Activated naive CD4-positive, alpha-beta T cell treated with anti-CD3 and anti-CD28 coated beads, Interleukin-2, amount 50 U/mL, for 16 hours (primary cell): ENCODE results near the gene TM4SF1.

Experiments used
- DNase-seq: peaks from one replicate; pipeline ENCODE4 v3.0.0-alpha.2; 2020

TM4SF1 gene

DNA sequence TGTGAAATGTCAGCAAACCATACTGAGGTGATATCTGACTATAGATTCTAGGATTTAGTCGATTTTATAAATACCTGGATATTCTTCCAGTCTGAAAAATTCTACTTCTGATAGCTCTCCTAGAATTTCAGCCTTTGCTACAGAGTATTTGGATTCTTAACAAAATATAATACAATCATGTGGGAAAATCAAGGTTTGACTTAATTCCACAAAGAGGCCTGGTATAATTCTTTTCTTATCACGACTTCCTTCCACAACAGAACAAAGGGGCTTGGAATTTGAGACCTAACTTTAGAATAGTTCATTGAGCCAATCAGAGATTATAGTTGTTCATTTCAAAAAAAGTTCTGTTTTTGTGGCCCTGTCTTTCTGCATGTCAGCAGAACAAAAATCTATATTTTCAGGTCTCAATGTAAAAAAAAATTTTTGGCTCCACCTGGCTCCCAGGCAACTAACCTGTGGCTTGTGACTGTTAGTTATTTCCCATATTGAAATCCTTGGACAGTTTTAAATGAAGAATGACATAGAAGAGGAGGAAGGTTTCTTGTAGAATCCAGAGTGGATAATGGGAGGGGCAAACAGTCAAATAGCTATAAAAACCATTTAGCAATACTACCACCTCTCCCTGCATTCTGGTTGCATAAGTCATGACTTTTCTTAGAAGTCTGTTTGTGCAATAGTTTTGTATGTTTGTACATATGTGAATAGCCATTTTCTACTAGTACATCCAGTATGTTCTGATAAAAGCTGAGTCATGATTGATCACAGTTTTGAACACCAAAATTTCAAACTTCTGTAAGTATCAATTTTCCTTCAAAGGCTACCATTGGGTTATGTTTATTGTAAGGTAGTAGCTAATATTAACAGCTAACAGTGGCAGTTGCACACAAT is 4.0 kb downstream of the TM4SF1 start:
- no peak for DNase-seq

DNA sequence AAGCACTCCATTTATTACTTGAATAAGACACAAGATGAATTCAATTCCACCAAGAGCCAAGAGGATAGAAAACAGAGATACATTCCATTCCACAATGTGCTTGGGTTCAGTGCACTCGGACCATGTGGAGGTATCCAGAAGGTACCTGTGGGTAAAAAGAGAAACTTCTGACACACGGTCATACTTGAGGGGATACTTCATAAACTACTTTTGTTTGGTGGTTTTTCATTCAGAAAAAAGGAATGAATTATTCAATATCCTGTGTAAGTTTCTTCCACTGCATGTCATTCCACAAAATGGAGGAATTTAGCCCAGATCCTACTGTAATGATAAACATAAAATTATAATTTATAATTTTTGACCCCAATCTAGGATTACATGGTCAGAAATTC is 5.7 kb downstream of the TM4SF1 start:
- DNase-seq = no peak

DNA sequence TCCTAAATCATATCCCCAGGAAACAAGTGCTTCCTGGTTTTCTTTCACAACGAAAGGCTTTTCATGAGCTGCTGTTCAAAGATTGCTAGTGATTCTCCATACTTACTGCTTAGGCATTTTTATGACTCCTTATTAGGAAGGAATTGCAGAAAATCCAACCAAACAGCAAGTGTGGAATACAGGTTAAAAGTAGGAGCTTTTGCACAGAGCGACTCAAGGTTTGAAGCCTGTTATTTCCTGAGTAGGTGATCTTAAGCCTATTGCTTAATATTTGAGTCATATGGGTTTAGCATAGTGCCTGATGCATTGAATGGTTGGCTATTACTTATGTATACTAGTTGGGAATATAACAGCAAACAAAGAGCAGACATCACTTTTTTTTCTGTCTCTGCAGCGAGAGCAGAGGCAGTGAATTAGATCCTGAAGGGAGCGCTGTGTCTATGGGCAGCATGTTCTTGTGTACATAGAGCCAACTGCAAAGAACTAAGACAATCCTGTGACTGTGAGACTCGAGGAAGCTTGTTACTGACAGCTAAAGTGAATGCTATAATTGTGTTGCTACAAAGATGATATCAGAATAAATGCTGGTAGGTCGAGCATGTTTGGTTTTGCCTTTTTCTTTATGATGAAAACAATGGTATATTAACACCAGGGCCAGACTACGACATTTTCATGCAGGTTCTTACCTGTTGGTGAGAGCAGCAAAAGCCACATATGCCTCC is 6.3 kb downstream of the TM4SF1 start:
- no peak for DNase-seq

DNA sequence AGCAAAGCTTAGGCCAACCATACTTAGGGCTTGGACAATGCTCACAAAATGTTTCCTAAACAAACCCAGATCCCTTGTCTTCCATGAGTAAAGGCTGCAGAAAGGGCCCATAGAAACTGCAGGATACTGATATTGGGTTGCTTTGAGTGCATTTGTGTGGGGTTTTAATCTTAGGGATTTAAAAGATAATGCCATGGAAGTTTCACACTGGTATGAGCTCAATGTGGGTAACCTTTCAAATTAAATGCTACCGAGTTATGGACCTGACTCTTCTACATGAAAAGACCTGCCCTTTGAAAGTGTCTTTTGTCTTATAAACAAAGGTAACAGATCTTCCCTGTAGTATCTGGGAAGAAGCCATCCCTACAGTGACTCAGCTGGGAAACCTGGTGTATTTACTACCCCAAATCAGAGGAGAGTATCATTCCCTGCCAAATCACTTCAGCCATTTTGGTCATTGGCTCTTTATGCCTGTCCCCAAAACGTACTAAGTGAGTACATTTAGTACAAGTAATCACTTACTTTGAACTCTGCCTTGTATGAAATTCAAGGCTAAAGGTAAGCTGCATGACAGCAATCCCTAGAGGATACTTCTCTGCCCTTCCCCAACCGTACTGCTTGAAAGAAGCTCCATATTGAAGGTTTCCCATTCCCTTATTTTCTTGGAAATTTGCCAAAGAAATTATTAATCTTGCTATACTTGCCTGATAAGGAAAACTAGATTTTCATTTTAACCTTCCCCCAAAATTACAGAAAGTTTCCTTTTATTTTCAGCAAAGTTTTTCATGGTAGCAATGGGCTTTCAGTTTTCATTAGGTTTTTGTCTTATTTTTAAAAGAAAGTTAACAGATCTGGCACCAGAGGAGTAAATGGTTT is 7.2 kb downstream of the TM4SF1 start:
- DNase-seq = no peak

DNA sequence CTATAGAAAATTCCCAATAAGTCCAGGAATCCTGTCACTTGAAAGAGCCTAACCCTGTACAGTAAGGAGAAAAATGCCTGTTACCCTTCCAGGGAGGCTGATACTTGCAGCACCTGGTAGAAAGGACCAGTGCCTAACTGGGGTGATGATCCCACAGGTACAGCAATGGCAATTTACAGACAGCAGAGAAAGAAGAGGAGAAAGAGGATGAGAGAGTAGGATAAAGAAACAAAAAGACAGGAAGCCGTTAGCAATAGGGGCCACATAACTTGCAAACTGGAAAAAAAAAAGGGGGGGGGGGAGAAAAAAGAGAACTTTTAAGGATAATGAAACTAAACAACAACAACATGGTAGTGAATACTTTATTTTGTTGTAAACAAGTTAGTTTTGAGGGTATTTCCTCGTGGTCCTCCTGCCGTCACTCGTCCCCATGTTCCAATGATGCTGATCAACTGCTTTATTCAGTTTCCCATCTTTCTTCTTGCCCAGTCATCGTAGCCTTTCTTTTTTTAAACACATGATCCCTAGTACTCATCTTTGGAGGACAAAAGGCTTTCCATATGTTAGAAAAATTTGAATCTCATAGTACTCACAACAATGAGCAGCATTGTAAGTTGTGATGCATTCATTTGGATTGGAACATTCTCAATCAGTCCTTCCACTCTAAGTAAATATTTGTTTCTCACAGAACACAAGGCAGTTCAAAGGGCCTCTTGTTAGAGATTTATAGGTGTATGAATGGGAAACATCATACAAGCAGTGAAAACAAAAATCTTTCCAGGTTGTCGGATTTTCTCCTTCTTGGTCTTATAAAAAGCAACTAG is 8.6 kb downstream of the TM4SF1 start:
- no peak for DNase-seq

DNA sequence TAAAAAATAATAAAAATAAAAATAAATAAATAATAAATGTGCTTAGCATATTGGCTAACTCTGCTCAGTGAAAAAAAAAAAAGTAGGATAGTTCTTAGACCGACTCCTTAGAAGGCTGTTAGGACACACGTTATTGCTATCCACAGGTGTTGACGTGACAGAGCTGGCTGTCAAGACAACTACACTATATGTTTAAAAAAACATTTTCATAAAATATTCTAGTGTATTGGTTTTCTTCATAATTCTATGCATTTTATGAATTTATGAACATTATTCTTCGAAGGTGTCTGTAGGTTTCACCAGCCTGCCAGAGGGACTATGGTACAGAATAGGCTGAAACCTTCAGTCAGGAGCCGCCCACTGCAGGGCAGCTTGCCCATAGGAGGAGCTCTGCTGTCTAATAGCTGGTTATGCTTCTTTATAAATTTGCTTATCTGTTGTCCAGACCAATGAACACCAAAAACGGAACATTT is 9.2 kb downstream of the TM4SF1 start:
- no peak for DNase-seq

DNA sequence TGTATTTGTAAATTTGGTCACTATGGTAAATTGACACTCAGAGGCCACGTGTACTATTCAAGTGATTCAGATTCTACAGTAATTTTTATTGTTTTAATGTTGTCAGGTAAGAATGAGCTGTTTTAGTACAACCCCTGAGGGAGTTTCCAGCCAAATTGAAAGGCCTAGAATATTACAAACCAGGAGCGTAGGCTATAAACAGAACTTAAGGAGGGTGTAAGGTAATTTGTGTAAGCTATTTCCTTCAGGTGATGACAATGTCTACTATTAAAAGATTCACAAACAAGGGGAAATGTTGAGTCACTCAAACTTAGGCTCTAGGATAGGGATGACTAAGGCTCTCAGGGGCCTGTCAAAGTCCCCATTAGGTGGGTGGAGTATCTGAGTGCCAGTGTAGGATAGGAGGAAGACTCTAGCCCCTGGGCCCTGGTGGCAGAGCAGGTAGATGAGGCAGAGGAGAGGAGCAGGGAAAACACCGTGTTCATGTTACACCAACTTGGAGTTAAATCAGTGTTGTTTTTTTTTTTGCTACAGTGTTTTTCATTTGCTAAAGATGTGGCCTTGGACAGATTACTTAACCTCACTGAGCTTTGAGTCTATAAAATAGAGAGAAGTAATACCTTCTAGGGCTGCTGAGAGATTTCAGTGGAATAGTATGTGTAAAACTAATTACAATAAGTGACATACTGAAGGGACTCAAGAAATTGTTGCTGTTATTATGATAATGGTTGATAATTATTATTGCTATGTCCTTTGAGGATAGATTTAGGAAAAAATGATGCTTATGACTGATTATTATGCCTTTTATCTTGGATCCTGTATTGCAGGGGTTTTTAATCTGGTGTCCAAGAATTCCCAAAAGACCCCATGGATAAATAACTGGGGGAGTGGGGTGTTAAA is 10.3 kb downstream of the TM4SF1 start:
- peak; percentile 13 for DNase-seq

DNA sequence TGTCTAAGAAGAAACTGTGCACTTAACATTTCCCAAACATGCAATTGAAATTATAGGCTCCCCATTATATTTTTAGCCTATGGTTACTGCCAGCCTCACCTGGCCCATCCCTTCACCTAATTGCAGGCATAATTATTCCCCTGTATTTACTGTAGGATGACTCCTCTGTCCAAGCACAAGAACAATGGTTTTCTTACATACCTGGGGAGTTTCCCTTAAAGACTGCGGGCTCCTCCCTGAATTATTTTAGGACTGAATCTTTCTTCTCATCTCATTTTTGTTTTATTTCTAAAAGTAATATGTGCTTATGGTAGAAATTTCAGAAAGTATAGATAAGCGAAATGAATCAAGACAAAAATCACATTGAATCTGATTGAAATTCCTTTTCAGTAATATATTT is 11.4 kb downstream of the TM4SF1 start:
- no peak for DNase-seq

DNA sequence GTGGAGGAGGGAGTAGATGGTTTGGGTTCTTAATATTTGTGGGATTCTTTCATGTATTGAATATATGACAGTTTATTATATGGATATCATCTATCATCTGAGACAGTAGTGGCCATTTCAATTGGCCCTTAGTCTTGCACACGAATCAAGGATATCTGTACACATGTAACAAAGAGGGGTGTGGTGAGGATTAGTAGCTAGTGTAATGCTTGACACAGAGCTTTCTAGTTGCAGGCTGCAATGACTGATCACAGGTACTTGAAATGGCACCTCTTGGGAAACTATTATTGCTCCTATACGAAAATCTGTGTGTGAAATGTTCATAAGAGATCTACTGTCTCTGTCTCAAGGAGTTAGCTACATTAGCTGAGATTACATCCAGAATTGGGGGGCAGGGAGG is 12.8 kb downstream of the TM4SF1 start:
- DNase-seq = no peak

DNA sequence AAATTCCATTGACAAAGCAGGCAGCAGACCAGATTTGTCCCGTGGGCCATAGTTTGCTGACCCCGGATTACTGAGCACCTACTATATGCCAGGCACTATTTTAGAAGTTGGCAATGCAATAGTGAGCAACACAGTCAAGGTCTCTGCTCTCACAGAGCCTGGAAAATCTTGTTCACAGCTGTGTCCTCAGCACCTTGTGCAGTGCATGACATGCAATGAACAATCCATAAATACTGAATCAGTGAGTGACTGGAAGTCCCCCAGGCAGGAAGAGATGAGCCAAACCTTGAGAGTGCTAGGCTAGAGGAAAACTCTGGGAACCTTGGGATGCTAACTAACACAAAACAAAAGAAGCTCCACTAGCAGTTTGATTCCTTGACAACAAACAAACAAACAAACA is 14.4 kb downstream of the TM4SF1 start:
- no peak for DNase-seq

DNA sequence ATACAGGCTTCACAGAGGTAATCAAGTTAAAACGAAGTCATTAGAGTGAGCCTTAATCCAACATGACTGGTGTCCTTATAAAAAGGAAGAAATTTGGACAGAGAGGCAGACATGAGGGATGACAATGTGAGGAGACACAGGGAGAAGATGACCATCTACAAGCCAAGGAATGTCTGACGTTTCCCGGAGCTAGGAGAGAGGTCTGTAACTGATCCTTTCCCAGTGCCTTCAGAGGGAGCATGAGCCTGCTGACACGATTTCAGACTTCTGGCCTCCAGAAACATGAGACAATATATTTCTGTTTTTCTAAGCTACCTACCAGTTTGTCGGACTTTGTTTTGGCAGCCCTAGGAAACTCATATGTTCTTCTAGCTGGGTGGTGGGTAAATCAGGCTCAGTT is 15.1 kb downstream of the TM4SF1 start:
- no peak for DNase-seq

DNA sequence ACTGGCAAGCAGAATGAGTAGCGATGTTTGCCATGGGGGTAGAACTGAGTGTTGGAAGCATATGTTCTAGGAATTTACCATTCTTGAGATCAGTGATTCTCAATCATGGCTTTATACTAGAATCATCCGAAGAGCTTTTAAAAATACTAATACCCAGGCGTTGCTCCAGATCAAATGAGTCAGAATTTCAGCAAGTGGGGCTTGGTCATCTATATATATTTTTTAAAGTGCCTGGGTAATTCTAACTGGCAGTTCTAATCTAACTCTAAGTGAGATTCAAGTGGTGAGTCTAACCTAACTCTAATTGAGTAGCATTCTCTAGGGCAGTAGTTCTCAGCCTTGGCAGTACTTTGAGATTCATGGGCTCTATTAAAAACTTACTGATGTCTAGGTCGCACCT is 20.8 kb downstream of the TM4SF1 start:
- DNase-seq = no peak

DNA sequence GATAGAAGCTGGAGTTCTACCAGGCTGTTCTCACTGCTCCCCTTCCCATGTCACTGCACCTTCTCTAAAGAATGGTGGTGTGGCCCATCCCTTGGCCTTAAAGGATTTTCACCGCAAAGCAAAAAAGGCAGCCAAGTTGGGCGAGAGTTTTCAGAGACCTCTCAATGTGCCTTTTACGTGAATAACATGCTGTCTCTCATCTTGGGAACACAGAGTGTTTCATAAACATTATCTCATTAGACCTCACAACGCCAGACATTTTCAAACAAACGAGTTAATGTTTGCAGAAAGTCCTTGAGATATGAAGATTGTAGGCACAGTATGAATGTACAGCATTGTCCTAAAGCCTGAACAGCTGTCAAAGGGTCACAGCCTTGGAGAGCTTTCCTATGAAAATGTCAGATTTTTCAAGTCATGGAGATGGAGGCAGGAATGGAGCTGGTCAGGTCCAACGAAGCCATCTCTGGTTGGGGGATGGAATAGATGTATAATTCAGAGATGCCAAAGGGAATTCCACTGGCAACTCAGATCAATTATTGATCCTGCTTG is 21.3 kb downstream of the TM4SF1 start:
- no peak for DNase-seq

DNA sequence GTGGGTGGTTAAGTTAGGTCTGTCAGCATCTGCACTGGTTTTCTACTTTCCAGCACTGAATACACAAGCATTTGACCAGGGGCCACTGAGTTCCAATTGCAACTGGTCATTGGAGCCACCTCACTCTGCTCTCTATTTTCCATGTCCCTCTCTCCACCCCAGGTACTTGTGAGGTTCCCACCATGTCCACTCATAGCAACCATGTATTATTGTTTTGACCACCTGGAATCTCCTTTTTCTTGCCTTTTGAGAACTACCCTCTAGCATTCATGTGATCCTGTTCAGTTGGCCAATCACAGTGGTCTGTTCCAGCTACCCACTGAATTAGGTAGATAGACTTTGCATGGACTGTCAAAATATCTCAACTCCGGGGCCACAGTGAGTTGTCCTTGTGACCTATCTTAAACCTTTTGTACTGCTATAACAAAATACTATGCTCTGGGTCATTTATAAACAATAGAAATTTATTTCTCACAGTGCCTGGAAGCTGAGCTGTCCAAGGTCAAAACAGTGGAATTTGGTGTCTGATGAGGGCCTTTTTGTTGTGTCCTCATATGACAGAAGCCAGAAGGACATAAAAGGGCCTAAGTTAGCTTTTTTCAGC is 23.8 kb downstream of the TM4SF1 start:
- no peak for DNase-seq

DNA sequence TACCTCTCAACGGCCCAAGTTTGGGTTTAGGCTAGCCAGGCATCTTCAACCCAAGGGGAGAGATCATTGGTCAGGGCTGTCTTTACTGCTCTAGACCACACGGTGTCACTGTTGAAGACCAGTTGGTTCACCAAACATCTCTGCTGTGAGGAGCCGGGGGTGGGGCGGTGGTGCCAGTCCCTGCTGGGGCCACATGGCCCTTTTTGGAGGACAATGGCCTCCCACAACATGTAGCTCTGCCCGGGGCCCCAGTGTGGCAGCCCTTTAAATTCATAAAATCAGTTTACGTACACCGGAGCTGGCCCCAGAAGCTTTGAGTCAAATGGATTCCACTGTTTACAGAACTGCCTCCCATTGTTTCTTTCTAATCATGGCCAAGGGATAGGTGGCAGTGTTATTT is 24.9 kb downstream of the TM4SF1 start:
- DNase-seq = peak; percentile 18

DNA sequence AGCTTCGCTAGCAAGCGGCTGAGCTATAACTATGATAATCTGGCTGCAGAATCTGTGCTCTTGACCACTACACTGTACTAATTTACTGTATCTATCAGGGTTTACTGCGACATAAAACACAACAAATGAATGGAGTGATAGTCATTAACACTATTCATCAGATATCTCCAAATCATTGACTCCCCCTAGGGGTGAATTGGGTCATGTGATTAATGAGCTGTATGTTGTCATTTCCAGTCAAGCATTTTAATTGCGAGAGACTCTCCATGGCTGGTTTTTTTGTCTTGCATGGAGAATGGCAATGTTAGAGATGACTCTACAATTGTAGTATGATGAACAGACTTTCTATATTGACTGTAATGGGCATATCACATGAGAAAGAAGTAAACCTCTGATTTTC is 33.5 kb downstream of the TM4SF1 start:
- DNase-seq = no peak

DNA sequence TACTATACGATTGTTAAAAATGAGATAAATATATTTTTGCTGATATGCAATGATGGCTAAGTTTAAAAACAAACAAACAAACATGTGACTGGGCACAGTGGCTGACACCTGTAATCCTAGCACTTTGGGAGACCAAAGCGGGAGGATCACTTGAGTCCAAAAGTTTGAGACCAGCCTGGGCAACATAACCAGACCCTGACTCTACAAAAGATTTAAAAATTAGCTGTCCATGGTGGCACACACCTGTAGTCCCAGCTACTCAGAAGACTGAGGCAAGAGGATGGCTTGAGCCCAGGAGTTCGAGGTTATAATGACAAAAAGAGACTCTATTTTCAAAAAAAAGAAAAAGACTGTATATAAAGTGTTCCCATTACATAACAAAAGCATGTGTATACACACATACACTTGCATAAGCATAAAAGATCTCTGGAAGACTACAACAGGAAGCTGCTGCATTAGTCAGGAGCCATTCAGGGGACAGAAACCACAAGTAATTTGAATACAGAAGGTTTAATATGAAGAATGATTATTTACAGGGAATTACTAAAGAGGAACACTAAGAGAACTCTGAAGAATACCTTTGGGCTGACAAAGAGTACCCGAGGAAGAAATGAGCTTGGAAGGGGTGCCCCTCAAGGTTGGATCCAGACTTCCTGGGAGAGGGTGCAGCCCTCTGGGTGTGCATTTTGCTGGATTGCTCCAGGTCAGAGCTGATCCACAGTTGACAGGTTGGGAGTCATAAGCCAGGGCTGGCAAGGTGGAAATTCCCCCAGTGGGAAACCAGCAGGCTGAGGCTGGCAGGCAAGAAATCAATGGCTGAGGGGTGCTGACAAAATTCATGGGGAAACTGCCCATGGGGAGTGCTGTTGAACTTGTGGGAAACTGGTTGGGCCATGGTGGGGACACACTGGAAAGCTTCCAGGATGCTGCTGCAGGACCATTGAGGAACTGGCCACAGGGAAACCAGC is 34.8 kb downstream of the TM4SF1 start:
- DNase-seq = no peak

DNA sequence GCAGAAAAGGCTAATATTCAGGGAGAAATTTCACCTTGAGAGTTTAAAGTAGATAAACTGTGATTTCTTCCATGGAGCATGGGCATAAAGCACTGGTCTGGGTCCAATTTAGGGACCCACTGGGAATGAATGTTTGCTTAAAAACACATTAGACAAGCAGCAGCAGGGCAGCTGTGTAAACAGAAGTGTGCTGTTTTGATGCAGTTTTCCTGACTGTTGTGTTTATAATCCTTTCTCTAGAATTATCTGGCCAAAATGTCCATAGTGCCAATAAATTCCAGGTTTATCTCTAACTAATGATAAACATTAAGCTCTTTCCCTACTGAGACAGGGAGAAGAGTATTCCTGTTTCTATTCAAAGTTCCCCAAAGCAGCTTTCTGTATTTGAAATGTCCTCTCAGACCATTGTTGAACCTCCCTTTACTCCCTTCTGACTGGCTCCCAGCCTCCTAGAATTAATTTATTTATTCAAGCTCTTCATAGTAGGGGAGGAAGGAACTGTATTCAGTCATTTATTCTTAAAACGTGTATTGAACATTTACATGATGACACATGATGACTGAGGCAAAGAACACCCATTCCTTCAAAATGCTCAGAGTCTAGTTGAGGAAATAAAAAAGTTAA is 37.0 kb downstream of the TM4SF1 start:
- DNase-seq = no peak

DNA sequence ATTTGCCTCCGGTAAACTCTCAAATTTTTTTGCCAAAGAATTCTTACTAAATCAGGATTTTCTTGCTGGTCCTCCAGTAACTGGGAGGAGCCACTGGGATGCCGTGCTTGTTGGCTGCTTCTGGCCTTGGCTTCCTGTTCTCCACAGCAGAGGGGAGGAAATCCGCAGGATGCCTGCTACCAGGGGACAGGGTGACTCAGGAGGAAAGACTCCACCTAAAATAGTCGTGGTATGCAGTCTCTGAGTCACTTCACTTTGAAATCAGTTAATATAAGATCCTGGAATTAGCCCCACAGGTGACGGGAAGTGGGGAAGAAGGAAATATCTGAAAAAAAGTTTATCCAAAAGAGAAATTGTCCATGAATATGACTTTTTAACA is 37.5 kb downstream of the TM4SF1 start:
- DNase-seq = no peak
